HepG2 (cell line): ENCODE data around the gene RNASE12. TPM values are rescaled to one million over a fixed set of nuclear protein-coding genes. Genes with fewer than 3 reads are reported as not detected.

Source experiments
- ATAC-seq: fragments of 200-7000 bp; cut with Tn5 transposase; 3 replicates; pipeline ENCODE4 v1.9.1; 2020; ENCODE audit warnings: mild to moderate bottlenecking, moderate library complexity
- BruUV-seq: library from RNA; stranded (reverse); fragments of 400-500 nt; replicated peaks from 2 replicates; lab custom pipeline; 2021; lab: Mats Ljungman, UMichigan
- CTCF ChIA-PET: fragments of 300-600 bp; formaldehyde crosslinking; extraction: SDS; loops from one replicate; lab custom pipeline; 2021; ENCODE audit warnings: low total read pairs, inconsistent platforms, low intra/inter-chr PET ratio; lab: Yijun Ruan, JAX
- POLR2A ChIA-PET: fragments of 350-600 bp; sonication (Branson Sonifier 250); formaldehyde crosslinking; loops from one replicate; lab custom pipeline; 2020; ENCODE audit warnings: antibody characterized with exemption, inconsistent platforms; lab: Yijun Ruan, JAX
- DNase-seq: peaks from one replicate; pipeline ENCODE4 v3.0.0-alpha.2; 2015; ENCODE audit warnings: low spot score
- FAIRE-seq: peaks from 3 replicates; lab custom pipeline; 2011; peaks lifted over from hg19 to GRCh38; lab: Jason Lieb, UNC
- H2AFZ ChIP-seq: one replicate; pipeline ENCODE4 v1.6.1; 2011; ENCODE audit warnings: low read length, inconsistent platforms
- H3K27ac ChIP-seq: fragments of 300-600 bp; 3 replicates; pipeline ENCODE4 v1.8.0; 2011; ENCODE audit warnings: mixed run types, mild to moderate bottlenecking, mixed read lengths, low read length, inconsistent platforms; ENCODE audit not compliant: insufficient read depth; ENCODE audit errors: extremely low read length
- H3K27me3 ChIP-seq, 2 experiments: fragments of 200-600 bp in 1 of 2; 2 replicates in 1 of 2; 3 replicates in 1 of 2; pipeline versions ENCODE4 v1.6.0 to v1.8.0; 2011; ENCODE audit warnings: low read length in 2 of 2, mild to moderate bottlenecking in 2 of 2, moderate library complexity in 2 of 2, inconsistent platforms in 1 of 2; ENCODE audit not compliant: insufficient read depth in 2 of 2, control insufficient read depth in 1 of 2
- H3K36me3 ChIP-seq, 2 experiments: fragments of 200-600 bp in 1 of 2; replicated peaks in 1 of 2; 2 replicates in 1 of 2; 3 replicates in 1 of 2; pipeline versions ENCODE4 v1.5.1 to v1.8.0; 2011; ENCODE audit warnings: low read length in 2 of 2, inconsistent platforms in 1 of 2; ENCODE audit not compliant: insufficient read depth in 2 of 2, control insufficient read depth in 1 of 2
- H3K4me1 ChIP-seq: 2 replicates; pipeline ENCODE4 v1.5.1; 2012; ENCODE audit warnings: low read length, inconsistent platforms; ENCODE audit not compliant: insufficient read depth
- H3K4me2 ChIP-seq: 2 replicates; pipeline ENCODE4 v1.6.0; 2011; ENCODE audit warnings: low read depth, low read length, inconsistent platforms
- H3K4me3 ChIP-seq, 3 experiments: fragments of 200-600 bp in 1 of 3; sonication (generic), shearing (Covaris generic) in 1 of 3; replicated peaks in 1 of 3; 2 replicates each; pipeline ENCODE4 v1.5.1; 2011 to 2016; ENCODE audit warnings: low read length in 3 of 3, inconsistent platforms in 2 of 3, low read depth in 2 of 3, mild to moderate bottlenecking in 2 of 3, control low read depth in 1 of 3, mixed read lengths in 1 of 3; ENCODE audit not compliant: insufficient read depth in 1 of 3
- H3K79me2 ChIP-seq: one replicate; pipeline ENCODE4 v1.6.1; 2011; ENCODE audit warnings: low read length, inconsistent platforms; ENCODE audit not compliant: insufficient read depth
- H3K9ac ChIP-seq: 2 replicates; pipeline ENCODE4 v1.6.0; 2011; ENCODE audit warnings: mild to moderate bottlenecking, low read depth, low read length, inconsistent platforms; ENCODE audit not compliant: insufficient read depth
- H3K9me3 ChIP-seq: 2 replicates; pipeline ENCODE4 v1.5.1; 2012; ENCODE audit warnings: mild to moderate bottlenecking, low read length
- H4K20me1 ChIP-seq: 2 replicates; pipeline ENCODE4 v1.6.0; 2011; ENCODE audit warnings: inconsistent platforms, mild to moderate bottlenecking, low read length, moderate library complexity; ENCODE audit not compliant: insufficient read depth
- ASH2L ChIP-seq: fragments of 300-600, 200-600 bp; sonication (generic); IDR thresholded peaks from 2 replicates; pipeline ENCODE4 v1.7.0; 2017; ENCODE audit warnings: low read depth, mild to moderate bottlenecking, moderate library complexity, mixed read lengths, low read length; ENCODE audit not compliant: insufficient read length
- ELF3 ChIP-seq: IDR thresholded peaks from 2 replicates; pipeline ENCODE4 v1.6.1; 2016; ENCODE audit warnings: missing genetic modification reagents, missing compliant biosample characterization
- ETV6 ChIP-seq: sonication (generic); formaldehyde crosslinking; conservative IDR thresholded peaks from 2 replicates; pipeline ENCODE4 v1.4.0; 2020; ENCODE audit warnings: missing genetic modification reagents
- HDAC2 ChIP-seq: sonication (generic); formaldehyde crosslinking; IDR thresholded peaks from 2 replicates; pipeline ENCODE4 v1.4.0; 2020; ENCODE audit warnings: missing genetic modification reagents
- PHB2 ChIP-seq: fragments of 450-650 bp; IDR thresholded peaks from 2 replicates; pipeline ENCODE4 v1.6.1; 2018; ENCODE audit not compliant: partially characterized antibody
- PHF8 ChIP-seq: sonication (generic); formaldehyde crosslinking; IDR thresholded peaks from 2 replicates; pipeline ENCODE4 v1.5.0; 2020; ENCODE audit warnings: missing genetic modification reagents
- SRF ChIP-seq: IDR thresholded peaks from 2 replicates; pipeline ENCODE4 v1.6.1; 2011; ENCODE audit warnings: mild to moderate bottlenecking, low read depth, low read length, moderate library complexity
- TEAD2 ChIP-seq: sonication (generic); formaldehyde crosslinking; IDR thresholded peaks from 2 replicates; pipeline ENCODE4 v1.9.0; 2021; ENCODE audit warnings: missing genetic modification reagents
- TRIM24 ChIP-seq: sonication (generic); formaldehyde crosslinking; IDR thresholded peaks from 2 replicates; pipeline ENCODE4 v1.8.0; 2022; ENCODE audit warnings: mild to moderate bottlenecking, missing genetic modification reagents
- ZMYM4 ChIP-seq: sonication (generic); formaldehyde crosslinking; IDR thresholded peaks from 2 replicates; pipeline ENCODE4 v1.8.1; 2023; ENCODE audit warnings: mild to moderate bottlenecking, missing genetic modification reagents
- ZNF383 ChIP-seq: sonication (generic); formaldehyde crosslinking; IDR thresholded peaks from 2 replicates; pipeline ENCODE4 v1.4.0; 2020; ENCODE audit warnings: missing genetic modification reagents, mild to moderate bottlenecking, borderline replicate concordance
- ZNF451 ChIP-seq: sonication (generic); formaldehyde crosslinking; IDR thresholded peaks from 2 replicates; pipeline ENCODE4 v1.5.0; 2020; ENCODE audit warnings: mild to moderate bottlenecking, missing genetic modification reagents
- ZNF7 ChIP-seq: IDR thresholded peaks from 2 replicates; pipeline ENCODE4 v1.6.1; 2016; ENCODE audit warnings: missing biosample characterization, missing genetic modification reagents
- ZNF747 ChIP-seq: sonication (generic); formaldehyde crosslinking; IDR thresholded peaks from 2 replicates; pipeline ENCODE4 v1.8.1; 2023; ENCODE audit warnings: missing genetic modification reagents, mild to moderate bottlenecking, borderline replicate concordance
- ZNF776 ChIP-seq: sonication (generic); formaldehyde crosslinking; IDR thresholded peaks from 2 replicates; pipeline ENCODE4 v1.4.0; 2020; ENCODE audit warnings: mild to moderate bottlenecking, missing genetic modification reagents
- WGBS: methylation state at CpG from one replicate; pipeline ENCODE4 v1.1.6; 2017; ENCODE audit warnings: low lambda C conversion rate; 5-methylcytosine and 5-hydroxymethylcytosine counted together
- in situ Hi-C: cut with HindIII; loops from 2 replicates; pipeline ENCODE4 v1.10.0; 2017; ENCODE audit warnings: low pct_unique_long_range_greater_than_20kb; ENCODE audit not compliant: extremely low pct_ligation_motif_present
- intact Hi-C: fragments of 100-400 bp; cut with micrococcal nuclease; formaldehyde crosslinking; loops from one replicate; pipeline ENCODE4 v1.10.0; 2022; ENCODE audit not compliant: unreplicated experiment
- polyA plus RNA-seq, 8 experiments: library from polyadenylated mRNA; depleted of rRNA in 3 of 8; stranded (reverse) in 7 of 8; unstranded in 1 of 8; fragments of >200 nt; fragmentation: Illumina TruSeq in 4 of 8; extraction: Trizol in 4 of 8; gene quantifications; 2 replicates each; pipeline versions ENCODE4 v1.2.1 to v1.2.3, GENCODE V29; 2011 to 2016; ENCODE audit warnings: low read depth in 4 of 8, missing spikeins in 1 of 8, mixed read lengths in 1 of 8; ENCODE audit not compliant: insufficient read depth in 1 of 8
- total RNA-seq, 5 experiments: library from RNA; depleted of rRNA; stranded (reverse); fragments of >200 nt; fragmentation: Illumina TruSeq; extraction: Trizol; gene quantifications; 2 replicates each; pipeline ENCODE4 v1.2.3, GENCODE V29; 2016; ENCODE audit warnings: low read depth in 1 of 5
- TF ChIP-seq, protein P1 (sequence below): sonication (generic); formaldehyde crosslinking; IDR thresholded peaks from 2 replicates; pipeline ENCODE4 v1.5.1; 2020; ENCODE audit warnings: missing genetic modification reagents, mild to moderate bottlenecking, borderline replicate concordance
- TF ChIP-seq, protein P2 (sequence below): sonication (generic); formaldehyde crosslinking; IDR thresholded peaks from 2 replicates; pipeline ENCODE4 v1.5.1; 2020; ENCODE audit warnings: missing genetic modification reagents, mild to moderate bottlenecking, borderline replicate concordance
- TF ChIP-seq, protein P3 (sequence below): sonication (generic); formaldehyde crosslinking; IDR thresholded peaks from 2 replicates; pipeline ENCODE4 v1.4.0; 2020; ENCODE audit warnings: missing genetic modification reagents
- TF ChIP-seq, protein P4 (sequence below): sonication (generic); formaldehyde crosslinking; IDR thresholded peaks from 2 replicates; pipeline ENCODE4 v1.4.0; 2020; ENCODE audit warnings: mild to moderate bottlenecking, low read depth, missing genetic modification reagents

Gene RNASE12
- total and polyA plus RNA-seq, 2 of the 13 experiments (the other 11 are each of a cell fraction or from before 2014, with no cell fraction given) = not detected

DNA sequence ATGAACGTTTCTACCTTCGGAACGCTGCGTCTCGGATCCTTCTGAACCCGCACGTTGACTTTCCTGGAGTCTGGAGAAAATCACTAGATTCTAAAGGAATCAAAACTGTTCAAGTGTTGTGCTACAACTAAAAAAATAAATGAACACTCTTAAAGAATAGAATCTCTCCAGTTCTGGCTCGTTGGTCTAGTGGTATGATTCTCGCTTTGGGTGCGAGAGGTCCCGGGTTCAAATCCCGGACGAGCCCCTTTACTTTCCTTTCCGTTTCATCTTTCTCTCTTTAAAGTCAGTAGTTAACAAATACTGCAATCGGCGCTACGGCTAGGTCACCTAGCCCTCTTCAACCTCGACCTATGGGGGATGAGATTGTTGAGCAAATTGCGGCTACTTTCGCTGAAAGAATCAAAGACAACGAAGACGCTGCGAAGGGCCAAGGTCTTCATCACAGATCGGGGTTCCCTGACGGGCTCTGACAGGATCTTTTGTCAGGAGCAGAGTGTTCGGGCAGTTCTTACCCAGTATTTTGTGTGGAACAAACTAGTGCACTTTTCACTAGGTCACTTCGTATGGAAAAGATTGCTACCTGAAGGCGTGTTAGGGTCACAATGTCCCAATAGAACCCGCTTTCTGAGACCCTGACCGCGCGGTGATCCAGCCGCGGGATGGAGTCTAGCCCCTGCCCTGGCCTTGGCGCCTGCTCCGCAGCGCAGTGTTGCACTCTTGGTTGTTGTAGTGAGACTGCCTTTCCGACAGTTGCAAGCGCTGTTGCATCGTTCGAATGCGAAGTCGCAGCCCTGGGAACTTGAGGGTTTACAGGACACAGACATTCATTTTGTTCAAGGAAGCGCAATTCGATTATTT is 41.9 kb upstream of the RNASE12 start:
- no peaks in the 10 kb centered on the region for H4K20me1 ChIP-seq
- no peaks in the 10 kb centered on the region; a peak in 1 of 5 replicates for H3K27me3 ChIP-seq
- peak overlapping the region; percentile 48 for H3K9ac ChIP-seq
- ChIA-PET POLR2A (interaction anchor here (0.6 to 3.3 kb wide), 7 partner anchors 19 to 290 kb away, joined by 3 to 99 read pairs (median 7); partner anchors contain the start of genes PARP2 and RNASE4), CTCF (interaction anchor here (1.1 to 1.5 kb wide), 2 partner anchors 20 to 23 kb away, joined by 4 to 6 read pairs; no protein-coding TSS in a partner anchor)
- intact Hi-C loops (loop anchor here (1.0 to 2.0 kb wide), 3 partner anchors 20 to 49 kb away; no protein-coding TSS in a partner anchor), in situ Hi-C loops (loop anchor here (5.0 kb wide), 1 partner anchor 49 kb away; the partner anchor contains the start of gene RNASE4)
- peak overlapping the region; percentile 78 for H3K4me2 ChIP-seq
- FAIRE-seq = peak; percentile 93
- peaks cover 32% of the 10 kb centered on the region for H3K4me1 ChIP-seq
- BruUV-seq = no TSS peak
- DNase-seq = peak; percentile 93
- peak overlapping the region; percentile 69 to 78 (median 77) for H3K4me3 ChIP-seq
- peak overlapping the region; percentile 16 for H3K27ac ChIP-seq
- WGBS = 19% methylated on average over 43 of the region's 45 CpGs
- no peaks in the 10 kb centered on the region for H3K36me3 ChIP-seq
- H3K9me3 ChIP-seq = no peaks in the 10 kb centered on the region
- peak; percentile 79 for ATAC-seq
- H2AFZ ChIP-seq = no peak overlapping the region
- no peaks in the 10 kb centered on the region for H3K79me2 ChIP-seq
- TF ChIP-seq SRF (no peak), ETV6 (CRISPR knock-in tag) (no peak), PHB2 (no peak), HDAC2 (peak; percentile 65), TRIM24 (CRISPR knock-in tag) (no peak), PHF8 (CRISPR knock-in tag) (no peak), TEAD2 (no peak), ZNF451 (CRISPR knock-in tag) (no peak), ZNF7 (no peak), ZMYM4 (CRISPR knock-in tag) (no peak; the same call in 1 of the 2 replicates), ELF3 (CRISPR knock-in tag) (peak; percentile 43; the same call in 1 of the 2 replicates), ASH2L (peak; percentile 53), ZNF383 (CRISPR knock-in tag) (no peak), ZNF776 (CRISPR knock-in tag) (no peak), ZNF747 (CRISPR knock-in tag) (no peak)
- TF ChIP-seq, protein P1, sequence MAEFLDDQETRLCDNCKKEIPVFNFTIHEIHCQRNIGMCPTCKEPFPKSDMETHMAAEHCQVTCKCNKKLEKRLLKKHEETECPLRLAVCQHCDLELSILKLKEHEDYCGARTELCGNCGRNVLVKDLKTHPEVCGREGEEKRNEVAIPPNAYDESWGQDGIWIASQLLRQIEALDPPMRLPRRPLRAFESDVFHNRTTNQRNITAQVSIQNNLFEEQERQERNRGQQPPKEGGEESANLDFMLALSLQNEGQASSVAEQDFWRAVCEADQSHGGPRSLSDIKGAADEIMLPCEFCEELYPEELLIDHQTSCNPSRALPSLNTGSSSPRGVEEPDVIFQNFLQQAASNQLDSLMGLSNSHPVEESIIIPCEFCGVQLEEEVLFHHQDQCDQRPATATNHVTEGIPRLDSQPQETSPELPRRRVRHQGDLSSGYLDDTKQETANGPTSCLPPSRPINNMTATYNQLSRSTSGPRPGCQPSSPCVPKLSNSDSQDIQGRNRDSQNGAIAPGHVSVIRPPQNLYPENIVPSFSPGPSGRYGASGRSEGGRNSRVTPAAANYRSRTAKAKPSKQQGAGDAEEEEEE (CRISPR knock-in tag) = no peak
- TF ChIP-seq, protein P2, sequence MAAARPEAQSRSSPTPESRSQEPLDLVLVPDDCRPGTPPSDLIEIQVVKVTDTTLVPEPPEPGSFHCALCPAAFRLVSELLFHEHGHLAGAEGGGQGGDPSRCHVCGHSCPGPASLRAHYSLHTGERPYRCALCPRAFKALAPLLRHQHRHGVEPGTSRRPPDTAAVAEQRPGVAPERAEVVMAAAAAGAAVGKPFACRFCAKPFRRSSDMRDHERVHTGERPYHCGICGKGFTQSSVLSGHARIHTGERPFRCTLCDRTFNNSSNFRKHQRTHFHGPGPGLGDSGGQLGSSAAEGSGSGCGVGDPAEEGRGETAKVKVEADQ (CRISPR knock-in tag) = 0 out of 2 replicates have a peak, but pooled peaks have one; percentile 42
- TF ChIP-seq, protein P3, sequence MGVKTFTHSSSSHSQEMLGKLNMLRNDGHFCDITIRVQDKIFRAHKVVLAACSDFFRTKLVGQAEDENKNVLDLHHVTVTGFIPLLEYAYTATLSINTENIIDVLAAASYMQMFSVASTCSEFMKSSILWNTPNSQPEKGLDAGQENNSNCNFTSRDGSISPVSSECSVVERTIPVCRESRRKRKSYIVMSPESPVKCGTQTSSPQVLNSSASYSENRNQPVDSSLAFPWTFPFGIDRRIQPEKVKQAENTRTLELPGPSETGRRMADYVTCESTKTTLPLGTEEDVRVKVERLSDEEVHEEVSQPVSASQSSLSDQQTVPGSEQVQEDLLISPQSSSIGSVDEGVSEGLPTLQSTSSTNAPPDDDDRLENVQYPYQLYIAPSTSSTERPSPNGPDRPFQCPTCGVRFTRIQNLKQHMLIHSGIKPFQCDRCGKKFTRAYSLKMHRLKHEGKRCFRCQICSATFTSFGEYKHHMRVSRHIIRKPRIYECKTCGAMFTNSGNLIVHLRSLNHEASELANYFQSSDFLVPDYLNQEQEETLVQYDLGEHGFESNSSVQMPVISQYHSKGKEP = no peak
- TF ChIP-seq, protein P4, sequence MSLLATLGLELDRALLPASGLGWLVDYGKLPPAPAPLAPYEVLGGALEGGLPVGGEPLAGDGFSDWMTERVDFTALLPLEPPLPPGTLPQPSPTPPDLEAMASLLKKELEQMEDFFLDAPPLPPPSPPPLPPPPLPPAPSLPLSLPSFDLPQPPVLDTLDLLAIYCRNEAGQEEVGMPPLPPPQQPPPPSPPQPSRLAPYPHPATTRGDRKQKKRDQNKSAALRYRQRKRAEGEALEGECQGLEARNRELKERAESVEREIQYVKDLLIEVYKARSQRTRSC = no peak
